ENCODE data around the gene POLR1G.
"Not testable (repeated sequence)": the region's sequence is repeated elsewhere in the genome, so short reads cannot be mapped to it uniquely, and the experiment has no call there.

The POLR1G gene

DNA sequence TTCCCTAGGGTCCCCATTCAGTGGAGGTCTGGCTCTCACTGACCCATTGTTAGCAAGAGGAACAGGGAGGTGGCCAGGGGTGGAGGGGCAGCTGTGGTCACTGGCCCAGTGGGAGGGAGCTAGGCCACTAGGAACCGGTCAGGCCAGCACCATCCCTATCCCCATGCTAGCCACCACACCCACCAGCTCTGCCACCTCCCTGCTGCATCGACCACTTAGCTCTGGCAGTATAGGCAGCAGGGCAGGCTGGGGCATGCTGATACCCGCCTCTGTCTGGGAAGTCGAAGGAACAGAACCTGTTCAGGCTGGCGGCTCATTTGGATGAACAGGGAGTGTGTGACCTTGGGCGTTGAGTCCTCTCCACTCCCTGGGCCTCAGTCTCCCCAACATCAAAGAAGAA, 6.3 kb upstream of the POLR1G start:
- DNase-seq: no peak

DNA sequence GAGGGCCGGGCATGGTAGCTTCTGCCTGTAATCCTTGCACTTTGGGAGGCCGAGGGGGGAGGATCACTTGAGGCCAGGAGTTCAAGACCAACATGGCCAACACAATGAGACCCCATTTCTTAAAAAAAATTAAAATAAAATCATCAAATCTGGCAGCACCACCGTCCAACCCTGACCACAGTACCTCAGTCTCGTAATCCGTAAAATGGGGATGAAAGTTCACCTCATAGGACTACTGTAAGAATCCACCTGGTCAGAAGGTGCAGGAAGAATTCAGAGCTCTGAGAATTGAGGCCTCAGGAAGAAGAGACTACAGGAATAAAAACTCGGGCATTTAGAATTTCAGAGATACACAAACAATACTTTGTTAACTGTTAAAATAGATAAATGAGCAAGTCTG, 4.6 kb upstream of the POLR1G start:
- DNase-seq: no peak

DNA sequence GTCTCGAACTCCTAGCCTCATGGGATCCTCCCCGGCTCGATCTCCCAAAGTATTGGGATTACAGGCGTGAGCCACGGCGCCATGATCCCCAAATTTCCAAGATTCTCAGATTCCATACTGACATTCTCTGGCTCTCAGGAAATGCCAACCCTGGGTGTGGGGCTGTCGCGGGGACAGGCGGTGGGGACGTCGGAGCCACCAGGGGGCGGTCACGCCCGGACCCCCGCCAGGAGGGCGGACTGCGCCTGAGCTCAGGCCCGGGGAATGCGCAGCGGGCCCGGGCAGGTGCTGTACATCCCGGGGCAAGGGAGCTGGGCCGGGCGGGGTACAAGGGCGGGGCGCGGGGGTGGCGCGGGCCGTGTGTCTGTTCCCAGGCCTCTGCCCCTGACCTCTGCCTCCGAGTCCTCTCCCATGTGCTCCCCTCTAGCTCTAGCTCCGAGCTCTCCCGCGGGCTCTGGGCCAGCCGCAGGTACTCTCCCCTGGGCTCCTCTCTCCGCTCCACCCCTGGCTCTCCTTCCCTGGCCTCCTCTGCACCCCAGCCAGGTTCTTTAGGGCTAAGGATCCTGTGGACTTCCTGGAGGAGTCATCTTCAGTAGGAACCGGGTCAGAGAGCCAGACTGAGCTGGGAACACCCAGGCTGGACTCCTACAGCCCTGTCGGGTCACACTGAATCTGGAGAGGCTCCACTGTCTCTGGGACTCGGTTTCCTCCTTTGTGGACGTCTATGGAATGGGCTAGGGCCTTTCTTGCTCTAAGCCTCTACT, 4.0 kb upstream of the POLR1G start:
- DNase-seq: no peak

DNA sequence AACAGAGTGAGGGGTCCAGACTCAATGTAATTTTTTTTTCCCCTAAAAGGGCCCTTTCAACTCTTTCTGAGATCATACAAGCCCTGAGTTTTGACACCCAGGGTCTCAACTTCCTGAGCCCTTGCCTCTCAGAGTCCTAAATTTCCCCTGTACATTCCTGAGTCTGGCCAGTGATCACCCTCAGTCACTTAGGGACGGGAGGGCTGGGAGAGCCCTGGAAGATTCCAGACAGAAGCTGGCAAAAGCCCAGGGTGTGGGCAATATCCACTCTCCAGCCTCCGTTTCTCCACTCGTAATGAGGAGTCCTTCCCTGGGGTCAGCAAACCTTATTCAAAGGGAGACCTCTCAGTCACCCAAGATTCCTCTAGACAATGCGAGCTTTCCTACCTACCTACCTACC, 3.2 kb upstream of the POLR1G start:
- no peak for DNase-seq

DNA sequence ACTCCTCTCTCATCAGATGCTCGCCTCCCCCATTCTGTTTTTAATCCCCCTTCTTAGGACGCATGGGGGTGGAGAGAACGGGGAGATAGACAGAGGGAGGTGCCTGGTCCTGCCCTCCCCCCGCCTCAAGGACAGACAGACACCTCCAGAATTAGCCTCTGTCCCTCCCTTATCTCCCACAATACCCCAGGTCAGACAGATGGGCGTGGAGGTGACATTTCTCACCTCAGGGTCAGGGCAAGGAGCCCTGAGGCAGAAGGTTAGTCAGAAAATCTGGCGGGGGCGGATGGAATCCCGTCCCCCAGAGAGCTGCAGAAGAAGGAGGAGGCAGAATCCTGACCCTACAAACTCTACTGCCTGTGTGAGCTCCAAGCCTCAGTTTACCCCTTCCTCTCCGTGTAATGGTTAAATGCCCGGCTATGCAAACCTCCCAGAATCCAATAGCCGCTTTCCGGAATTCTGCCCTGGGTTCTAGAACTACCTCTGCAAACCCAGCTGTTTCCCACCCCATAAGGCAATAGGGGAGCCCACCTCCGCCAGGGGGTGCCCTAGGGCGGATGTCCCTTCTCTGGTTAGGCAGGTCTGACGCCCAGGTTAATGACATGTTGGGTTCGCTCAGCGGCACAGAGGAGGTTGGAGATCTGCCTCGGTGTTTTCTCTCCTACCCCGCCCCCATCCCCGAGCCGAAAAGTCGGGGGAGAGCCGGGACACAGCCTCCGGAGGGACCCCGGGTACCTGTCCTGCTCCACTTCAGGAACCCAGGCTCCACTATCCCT, 2.5 kb upstream of the POLR1G start:
- DNase-seq: peak; percentile 27 to 54 (median 47)

DNA sequence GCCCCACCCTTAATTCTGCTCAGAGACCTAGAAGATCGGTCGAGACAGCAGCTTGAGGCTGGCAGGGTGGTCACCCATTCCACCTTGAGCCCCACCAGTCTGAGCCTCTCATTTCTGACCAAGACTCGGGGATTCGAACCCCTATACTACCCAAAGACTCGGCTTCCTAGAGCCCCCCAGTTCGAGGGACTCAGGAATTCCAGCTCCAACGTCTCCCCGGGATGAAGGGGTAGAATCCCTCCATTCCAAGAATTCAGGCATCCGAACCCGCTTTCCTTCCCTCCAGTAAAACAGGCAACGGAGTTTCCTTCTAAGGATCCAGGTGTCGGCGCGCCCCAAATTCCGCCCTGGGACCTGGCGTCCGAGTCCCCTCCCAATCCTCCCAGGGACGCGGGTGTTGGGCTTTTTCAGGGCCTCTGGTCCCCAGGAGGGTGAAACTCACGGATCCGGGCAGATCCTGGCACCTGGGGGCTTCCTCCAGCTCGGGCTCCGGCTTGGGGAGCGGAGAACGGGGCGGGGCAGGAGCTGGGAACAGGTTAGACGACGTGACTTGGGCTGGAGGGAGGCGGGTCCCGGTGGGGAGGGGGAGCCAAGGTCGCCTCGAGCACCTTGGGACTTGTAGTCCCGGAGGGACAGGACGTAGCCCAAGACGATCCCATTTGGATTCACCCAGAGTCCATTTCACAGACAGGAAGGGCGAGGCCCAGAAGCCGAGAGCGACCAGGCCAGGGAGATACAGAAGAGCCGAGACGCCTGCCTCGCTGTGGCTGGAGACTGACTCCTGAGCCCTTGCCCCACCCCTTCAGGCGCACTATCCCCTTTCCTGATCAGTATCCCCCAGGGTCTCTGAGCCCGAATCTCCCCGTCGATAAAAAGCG, 1.6 kb upstream of the POLR1G start, which contains the start of gene PPP1R13L:
PPP1R13L (minus strand) TSS at position 513 of the 878 bp plus-strand sequence. CDS start 6,751 bp downstream, outside the sequence.
- no peak for DNase-seq

DNA sequence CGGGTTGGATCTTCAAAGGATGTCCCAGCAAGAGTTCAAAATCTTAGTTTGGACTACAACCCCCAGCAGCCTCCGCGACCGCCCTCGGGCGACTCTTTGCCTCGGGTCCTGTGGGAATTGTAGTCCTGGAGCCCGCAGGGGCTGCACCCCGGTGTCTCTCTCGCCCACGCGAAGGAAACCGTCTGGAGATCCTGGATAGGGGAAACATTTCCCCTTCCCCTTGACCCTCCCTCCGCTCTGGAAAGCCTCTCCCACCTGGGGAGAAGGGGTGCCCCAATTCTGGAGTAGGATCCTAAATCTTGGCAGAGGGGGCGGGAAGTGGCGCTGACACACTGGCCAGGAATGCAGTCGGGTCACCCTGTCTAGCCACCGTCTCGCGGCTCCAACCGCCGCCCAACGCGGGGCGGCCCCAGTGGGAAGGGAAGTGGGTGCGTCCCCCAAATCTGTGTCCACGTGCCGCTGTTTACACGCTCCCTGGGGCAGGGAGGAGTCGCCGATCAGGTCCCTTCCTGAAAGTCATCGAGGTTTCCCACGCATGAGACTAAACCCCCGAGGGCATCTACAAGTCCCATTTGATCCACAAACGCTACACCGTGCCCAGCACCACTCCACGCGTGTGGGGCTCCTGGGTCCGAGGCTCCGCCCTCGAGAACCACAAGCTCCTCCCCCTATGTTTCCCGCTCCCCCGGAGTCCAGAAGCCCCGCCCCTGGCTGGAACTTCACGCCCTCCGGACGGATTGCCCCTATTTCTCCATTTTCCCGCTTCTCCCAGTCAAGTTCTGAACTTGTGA, 814 bp upstream of the POLR1G start:
- DNase-seq: peak; percentile 64 to 71 (median 70)

DNA sequence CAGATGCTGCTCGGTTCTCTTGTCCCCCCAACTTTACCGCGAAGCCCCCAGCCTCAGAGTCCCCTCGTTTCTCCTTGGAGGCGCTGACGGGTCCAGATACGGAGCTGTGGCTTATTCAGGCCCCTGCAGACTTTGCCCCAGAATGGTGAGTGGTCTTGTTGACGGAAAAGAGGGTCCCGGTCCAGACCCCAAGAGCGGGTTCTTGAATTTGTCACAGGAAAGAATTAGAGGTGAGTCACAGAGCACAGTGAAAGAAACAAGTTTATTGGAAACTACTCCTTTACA, 589 bp downstream of the POLR1G start:
- no peak for DNase-seq

DNA sequence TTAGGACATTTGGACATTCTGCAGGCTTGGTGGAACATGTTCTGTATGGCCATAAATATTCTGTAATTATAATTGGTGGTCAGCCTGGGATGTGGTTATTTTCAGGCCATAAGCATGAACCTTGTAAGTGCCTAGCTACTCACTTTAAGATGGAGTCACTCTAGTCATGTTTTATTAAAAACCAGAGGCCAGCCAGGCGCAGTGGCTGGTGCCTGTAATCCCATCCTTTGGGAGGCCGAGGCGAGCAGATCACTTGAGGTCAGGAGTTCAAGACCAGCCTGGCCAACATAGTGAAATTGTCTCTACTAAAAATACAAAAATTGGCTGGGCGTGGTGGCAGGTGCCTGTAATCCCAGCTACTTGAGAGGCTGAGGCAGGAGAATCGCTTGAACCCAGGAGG, 1.1 kb downstream of the POLR1G start:
- DNase-seq: not testable (repeated sequence)

DNA sequence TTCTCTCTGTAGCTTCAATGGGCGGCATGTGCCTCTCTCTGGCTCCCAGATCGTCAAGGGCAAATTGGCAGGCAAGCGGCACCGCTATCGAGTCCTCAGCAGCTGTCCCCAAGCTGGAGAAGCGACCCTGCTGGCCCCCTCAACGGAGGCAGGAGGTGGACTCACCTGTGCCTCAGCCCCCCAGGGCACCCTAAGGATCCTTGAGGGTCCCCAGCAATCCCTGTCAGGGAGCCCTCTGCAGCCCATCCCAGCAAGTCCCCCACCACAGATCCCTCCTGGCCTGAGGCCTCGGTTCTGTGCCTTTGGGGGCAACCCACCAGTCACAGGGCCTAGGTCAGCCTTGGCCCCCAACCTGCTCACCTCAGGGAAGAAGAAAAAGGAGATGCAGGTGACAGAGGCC, 1.7 kb downstream of the POLR1G start:
- no peak for DNase-seq

DNA sequence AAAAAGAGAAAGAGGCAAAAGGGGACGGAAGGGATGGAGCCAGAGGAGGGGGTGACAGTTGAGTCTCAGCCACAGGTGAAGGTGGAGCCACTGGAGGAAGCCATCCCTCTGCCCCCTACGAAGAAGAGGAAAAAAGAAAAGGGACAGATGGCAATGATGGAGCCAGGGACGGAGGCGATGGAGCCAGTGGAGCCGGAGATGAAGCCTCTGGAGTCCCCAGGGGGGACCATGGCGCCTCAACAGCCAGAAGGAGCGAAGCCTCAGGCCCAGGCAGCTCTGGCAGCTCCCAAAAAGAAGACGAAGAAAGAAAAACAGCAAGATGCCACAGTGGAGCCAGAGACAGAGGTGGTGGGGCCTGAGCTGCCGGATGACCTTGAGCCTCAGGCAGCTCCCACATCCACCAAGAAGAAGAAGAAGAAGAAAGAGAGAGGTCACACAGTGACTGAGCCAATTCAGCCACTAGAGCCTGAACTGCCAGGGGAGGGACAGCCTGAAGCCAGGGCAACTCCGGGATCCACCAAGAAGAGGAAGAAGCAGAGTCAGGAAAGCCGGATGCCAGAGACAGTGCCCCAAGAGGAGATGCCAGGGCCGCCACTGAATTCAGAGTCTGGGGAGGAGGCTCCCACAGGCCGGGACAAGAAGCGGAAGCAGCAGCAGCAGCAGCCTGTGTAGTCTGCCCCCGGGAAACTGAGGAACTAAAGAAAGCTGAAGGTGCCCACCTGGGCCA, 2.5 kb downstream of the POLR1G start:
- DNase-seq: no peak

DNA sequence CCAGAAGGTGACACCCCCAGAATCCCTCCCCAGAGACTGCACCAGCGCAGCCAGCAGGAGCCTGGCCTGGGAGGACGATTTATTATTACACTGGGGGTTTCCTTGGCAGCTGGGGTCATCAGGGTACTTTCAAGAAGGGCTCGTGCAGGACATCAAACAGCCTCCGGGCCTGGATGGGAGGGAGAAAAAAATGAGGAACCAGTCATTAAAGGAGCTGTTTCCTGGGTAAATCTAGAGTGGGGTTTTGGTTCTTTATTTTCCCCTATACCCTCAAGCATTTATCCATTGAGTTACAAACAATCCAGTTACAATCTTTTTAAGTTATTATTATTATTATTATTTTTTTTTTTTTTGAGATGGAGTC, 3.1 kb downstream of the POLR1G start:
- no peak for DNase-seq

DNA sequence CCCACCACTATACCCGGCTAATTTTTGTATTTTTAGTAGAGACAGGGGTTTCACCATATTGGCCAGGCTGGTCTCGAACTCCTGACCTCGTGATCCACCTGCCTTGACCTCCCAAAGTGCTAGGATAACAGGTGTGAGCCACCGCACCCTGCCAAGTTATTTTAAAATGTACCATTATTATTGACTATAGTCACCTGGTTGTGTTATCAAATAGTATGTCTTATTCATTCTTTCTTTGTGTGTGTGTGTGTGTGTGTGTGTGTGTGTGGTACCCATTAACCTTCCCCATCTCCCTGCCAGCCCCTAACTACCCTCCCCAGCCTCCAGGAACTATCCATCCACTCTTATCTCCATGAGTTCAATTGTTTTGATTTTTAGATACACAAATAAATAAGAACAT, 3.9 kb downstream of the POLR1G start:
- not testable (repeated sequence) for DNase-seq

DNA sequence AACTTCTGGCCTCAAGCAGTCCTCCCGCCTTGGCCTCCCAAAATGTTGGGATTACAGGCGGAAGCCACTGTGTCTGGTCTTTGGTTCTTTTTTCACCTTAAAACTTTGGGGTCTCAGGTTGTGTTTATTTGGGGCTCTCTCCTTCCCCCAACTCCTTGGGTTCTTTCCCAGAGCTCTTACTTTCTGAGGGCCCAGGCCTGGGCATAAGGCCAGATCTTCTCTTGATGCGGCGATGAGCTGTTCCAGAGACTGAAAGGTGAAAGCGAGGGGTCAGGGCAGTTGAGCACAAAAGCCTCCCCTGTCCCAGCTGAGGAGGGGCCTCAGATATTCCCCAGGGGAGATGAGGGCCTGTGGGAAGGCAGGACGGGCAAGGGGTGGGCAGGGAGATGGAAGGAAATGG, 7.1 kb downstream of the POLR1G start:
- no peak for DNase-seq

DNA sequence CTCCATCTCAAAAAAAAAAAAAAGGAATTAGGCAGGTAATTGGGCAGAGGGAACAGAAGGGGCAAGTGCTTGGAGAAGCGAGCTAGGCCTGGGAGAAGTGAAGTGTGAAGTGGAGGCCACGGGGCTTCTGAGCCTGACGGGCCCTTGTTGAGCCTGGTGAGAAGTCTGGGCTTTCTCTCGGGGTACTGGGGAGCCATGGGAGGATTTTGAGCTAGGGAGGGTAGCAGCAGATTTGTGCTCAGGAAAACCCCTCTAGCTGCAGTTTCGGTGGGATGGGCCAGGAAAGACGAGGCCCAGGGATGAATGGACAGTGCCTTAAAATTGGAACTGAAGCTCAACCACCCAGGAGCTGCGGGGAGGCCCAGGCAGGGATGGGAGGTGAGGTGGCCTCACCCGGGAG, 8.0 kb downstream of the POLR1G start:
- no peak for DNase-seq

DNA sequence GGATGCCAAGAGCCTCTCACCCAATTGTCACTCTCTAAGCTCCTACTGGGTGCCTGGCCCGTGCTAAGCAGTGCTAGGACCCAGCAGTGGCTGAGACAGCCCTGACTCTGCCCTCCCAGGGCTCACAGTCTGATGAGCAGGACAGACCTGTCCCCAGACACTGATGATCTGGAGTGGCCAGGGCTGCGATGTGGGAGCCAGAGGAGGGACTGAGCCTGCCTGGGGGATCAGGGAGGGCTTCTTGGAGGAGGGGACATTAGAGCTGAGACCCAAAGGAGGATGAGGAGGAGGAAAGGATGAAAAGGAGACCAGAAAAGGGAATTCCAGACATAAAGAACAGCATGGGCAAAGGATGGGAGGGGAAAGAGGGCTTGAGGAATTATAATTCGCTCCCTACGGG, 10.7 kb downstream of the POLR1G start:
- DNase-seq: no peak

DNA sequence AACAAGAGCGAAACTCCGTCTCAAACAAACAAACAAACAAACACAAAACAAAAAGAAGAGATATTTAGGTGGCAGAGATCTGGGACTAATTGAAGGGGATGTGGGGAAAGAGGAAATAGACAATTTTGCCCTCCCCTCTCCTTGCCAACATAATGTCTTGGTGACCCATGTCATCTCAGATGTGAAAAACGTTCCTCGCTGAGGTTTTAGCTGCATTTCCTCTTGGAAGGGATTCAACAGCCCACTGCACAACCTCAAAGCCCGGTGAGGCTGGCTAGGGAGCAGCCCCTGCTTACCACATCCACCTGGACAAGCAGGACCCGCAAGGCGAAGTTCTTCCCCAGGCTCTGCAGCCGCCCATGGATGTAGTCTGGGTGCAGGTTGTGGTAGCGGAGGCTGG, 12.4 kb downstream of the POLR1G start:
- DNase-seq: no peak

DNA sequence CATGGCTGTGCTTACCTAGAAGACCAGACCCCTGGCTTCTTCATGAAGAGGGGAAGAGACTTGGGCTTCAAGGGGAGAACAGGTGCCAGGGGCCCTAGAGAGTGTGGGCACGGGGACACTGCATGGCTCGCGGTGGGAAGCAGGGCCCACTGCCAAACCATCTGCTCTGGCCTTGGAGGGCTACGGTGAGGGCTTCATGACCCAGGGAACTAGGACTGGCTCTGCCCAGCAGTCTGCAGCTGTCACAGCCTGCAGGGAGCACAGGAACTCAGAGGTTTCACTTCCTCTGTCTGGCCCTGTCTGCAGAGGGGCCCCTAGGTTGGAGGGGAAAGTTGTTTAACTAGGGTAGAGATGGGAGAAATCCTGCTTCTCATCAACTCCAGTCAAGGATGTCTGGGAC, 13.0 kb downstream of the POLR1G start:
- DNase-seq: no peak

DNA sequence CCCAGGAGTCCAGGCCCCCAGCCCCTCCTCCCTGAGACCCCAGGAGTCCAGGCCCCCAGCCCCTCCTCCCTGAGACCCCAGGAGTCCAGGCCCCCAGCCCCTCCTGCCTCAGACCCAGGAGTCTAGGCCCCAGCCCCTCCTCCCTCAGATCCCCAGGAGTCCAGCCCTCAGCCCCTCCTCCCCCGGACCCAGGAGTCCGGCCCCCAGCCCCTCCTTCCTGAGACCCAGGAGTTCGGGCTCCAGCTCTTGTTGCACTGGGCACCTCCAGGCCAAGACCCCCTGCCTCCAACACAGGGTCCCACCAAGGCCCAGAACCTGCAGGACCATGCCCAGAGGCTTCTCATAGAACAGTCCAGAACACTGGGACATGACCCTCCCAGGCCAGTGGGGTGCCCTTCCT, 13.5 kb downstream of the POLR1G start:
- DNase-seq: no peak

DNA sequence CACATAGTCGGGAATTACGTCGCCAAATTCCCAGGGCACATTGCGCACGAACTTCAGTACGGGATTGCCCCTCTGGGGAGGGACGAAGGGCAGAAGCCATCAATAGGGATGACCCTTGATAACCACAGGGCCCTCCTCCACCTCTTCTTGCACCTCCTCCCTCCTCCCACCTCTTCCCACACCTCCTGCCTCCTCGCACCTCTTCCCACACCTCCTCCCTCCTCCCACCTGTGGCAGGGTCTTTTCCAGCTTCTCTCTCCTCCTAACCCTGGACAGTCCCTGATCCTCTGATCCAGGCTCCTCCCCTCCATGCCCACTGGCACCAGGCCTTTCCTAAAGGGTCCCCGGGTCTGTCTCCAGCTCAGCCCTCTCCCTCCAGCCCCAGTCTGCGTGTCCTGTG, 13.9 kb downstream of the POLR1G start:
- DNase-seq: no peak

DNA sequence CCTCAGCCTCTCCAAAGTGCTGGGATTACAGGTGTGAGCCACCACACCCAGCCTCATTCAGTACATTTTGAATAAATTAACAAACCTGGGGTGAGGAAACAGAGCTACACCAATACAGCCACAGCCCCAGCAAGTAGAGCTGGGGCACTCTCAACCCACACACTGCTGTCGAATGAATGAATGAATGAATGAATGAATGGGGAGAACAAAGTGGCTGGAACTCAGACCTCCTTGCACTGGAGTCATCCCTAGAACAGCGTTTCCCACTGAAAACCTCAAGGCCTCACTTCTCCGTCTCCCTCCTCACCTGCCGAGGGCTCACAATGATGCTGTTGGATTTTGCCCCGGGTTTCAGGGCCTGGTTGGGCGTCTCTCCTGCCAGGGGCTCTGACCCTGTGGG, 14.4 kb downstream of the POLR1G start:
- no peak for DNase-seq

DNA sequence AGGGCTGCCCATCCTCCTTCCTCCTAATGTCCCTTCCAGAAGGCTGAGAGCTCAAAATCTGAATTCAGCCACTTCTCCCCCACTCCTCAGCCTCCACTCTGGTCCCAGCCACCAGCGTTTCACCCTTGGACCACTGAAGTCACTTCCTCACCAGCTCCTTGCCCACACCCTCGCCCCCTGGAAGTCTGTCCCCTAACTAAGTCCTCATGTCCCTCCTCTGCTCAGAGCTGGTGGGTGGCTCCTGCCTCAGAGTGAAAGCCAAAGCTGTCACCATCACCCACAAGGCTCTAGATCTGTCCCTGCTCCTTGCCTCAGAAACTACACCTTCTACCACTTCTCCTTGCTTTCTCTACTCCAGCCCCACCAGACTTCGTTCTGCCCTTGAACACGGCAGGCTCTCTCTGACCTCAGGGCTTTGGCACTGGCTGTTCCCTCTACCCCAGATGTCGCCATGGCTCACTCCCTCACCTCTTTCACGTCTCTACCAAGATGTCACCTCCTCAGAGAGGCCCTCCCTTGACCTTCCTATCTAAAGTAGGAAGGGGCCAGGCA, 15.6 kb downstream of the POLR1G start:
- DNase-seq: no peak
